ENCODE results near the gene RPS6KA2.
"Not testable (repeated sequence)": the region's sequence is repeated elsewhere in the genome, so short reads cannot be mapped to it uniquely, and the experiment has no call there.

RPS6KA2 gene

DNA sequence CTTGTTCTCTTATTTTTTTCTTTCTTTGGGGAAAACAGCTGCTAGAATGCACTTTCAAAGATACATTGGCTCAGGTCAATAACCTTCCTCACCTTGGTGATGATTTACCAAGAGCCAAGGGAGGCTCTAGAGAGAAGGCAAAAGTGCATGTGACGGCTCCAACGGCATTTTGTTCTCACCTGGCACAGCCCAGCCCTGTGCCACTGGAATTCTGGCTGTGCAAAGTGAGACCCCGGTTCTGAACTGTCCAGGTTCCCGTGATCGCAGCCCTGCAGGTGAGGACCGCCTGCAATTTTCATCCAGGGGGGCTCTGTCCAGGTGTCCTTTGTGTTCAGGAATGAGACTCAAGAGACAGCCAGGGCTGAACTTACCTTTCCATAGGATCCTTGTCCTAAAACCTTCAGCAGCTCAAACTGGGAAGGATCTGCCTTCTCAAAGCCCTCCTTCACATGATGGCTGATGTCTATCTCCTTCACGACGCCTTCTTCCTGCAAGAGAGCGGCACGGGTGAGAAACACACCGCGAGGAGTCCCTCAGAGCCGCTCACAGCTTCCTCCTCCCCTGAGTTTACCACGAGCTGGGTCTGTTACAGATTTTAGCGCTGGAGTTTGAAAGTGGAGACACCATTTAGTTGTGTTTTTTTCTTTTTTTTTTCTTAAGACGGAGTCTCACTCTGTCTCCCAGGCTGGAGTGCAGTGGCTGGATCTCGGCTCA lies 88.6 kb downstream of the RPS6KA2 start:
- Mint-ChIP-seq H3K4me1 (peaks cover 27% of the 10 kb centered on the region), H3K4me3 (no peak overlapping the region), H3K27ac (no peak overlapping the region), H3K27me3 (no peaks in the 10 kb centered on the region), H3K9me3 (no peaks in the 10 kb centered on the region), H3K36me3 (no peaks in the 10 kb centered on the region)

DNA sequence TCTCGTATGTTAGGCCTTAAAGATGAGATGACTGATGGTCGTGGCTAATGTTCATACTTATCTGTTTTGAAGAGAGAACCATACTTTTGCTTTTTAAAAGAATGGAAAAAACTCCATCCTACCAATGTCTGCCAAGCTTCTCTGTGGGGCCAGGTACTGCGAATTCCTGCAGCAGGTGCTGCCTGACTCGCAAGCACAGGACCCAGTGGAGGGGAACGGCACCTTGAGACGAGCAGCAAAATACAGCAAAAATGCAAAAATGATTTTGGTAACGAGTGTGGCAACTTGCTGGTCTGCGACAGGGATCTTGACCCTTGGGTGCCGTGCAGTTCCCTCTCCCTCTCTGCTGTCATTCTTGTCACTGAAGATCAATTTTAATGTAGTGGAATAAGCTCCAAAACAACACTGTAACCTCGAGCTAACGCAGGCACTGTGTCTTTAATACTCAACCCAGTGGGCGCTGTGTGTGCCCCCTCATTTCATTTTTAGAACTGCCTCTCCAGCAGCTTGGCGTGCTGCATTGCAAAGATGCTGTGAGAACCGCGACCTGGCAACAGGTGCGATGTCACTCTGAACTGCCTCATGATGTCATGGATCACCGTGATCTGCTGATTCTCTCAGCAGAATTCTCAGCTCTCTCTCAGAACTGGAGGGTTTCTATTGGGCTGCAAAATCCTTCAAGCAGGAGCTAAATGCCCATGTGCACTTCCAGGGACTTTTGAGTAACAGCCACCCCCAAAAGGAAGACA lies 92.2 kb downstream of the RPS6KA2 start:
- Mint-ChIP-seq H3K4me1 (peaks cover 5% of the 10 kb centered on the region), H3K9me3 (no peaks in the 10 kb centered on the region), H3K36me3 (peaks cover 3% of the 10 kb centered on the region), H3K27me3 (no peaks in the 10 kb centered on the region), H3K4me3 (no peak overlapping the region), H3K27ac (no peak overlapping the region)

DNA sequence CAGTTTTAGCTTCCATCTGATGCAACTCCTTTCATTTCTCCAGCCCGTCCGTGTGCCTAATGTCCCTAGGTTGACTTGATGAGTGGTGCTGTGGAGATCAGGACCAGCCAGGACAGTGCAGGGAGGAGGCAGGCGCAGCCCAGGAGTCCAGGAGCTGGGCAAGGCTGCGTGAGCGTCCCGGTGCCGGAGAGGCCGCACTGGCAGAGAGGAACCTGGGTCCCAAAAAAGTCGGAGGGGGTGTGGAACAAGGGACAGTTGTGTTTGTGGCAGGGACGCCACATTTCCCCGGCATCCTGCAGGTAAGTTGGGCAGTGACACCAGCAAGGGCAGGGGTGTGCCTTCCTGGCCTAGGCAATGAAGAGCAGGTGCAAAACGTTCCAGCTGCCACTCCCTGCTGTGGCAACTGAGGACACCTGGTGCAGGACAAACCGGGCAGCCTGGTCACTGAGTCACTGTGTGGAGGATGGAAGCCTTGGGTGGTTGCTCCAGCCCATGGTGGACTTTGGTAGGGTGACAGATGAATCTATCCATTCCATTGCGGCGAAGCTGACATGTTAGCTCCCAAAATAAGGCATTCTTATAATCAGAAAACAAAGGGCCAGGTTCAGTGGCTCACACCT lies 93.7 kb downstream of the RPS6KA2 start:
- peaks cover 4% of the 10 kb centered on the region for H3K36me3 Mint-ChIP-seq
- H3K4me1 Mint-ChIP-seq = no peaks in the 10 kb centered on the region
- H3K4me3 Mint-ChIP-seq = no peak overlapping the region
- no peaks in the 10 kb centered on the region for H3K27me3 Mint-ChIP-seq
- H3K9me3 Mint-ChIP-seq = no peaks in the 10 kb centered on the region
- no peak overlapping the region for H3K27ac Mint-ChIP-seq

DNA sequence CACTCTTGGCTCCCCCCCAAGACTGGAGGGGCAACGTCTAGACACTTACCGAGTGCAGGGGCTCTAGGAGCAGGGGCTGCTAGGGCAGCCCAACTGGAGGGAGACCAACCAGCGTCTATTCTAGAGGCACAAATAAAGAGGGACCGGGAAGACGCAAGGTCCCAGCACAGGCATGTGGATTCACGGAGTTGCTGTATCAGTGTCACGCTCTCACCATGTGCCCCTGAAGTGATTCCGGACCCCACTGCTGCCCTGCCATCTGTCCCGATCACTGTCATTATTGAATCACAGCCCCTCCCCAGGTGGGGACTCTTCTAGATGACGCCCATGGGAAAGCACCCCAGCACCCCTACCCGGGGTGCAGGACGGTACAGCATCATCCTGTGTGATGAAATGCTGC lies 94.7 kb downstream of the RPS6KA2 start:
- H3K36me3 Mint-ChIP-seq = peaks cover 4% of the 10 kb centered on the region
- no peak overlapping the region for H3K27ac Mint-ChIP-seq
- no peaks in the 10 kb centered on the region for H3K27me3 Mint-ChIP-seq
- H3K9me3 Mint-ChIP-seq = no peaks in the 10 kb centered on the region
- H3K4me1 Mint-ChIP-seq = no peaks in the 10 kb centered on the region
- no peak overlapping the region for H3K4me3 Mint-ChIP-seq

DNA sequence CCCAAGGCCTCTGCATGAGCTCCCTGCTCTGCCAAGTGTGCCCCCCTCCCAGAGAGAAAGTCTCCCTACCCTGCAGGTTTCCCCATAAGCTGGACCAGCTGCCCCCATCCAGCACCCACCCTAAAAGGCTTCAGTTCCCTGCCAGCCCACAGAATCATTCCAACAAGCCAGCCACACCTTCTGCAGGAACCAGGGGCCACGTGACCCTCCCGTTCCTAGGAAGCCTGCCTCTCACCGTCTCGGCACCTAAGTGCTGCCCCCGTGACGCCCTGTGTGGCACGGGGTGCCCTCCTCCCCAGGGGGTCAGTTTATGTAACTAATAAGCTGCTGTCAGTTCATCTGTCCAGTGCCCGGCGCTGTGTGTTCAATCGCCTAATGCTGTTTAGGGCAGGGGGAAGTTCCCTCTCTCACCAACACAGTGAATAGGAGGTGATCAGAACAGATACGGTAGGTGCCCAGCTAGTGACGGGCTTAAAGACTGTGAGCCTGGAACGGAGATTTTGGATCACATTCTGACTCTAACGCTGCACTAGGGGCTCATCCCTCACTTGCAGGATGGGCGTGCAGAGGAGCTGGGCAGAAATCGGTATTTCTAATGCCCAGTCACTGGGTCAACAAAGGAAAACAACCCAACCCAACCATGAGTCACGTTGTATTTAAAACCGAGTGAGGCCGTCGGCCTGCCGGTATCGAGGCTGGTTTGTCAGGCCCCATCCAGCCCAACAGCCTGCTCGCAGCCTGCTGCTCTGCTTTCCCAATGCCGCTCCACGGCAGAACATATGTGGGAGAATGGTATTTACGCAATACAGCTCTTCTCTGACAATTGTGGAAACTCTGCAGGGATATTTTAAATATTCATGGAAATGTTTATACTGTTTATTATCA lies 96.6 kb downstream of the RPS6KA2 start:
- peaks cover 6% of the 10 kb centered on the region for H3K36me3 Mint-ChIP-seq
- no peak overlapping the region for H3K4me3 Mint-ChIP-seq
- H3K27me3 Mint-ChIP-seq = no peaks in the 10 kb centered on the region
- H3K9me3 Mint-ChIP-seq = no peaks in the 10 kb centered on the region
- no peak overlapping the region for H3K27ac Mint-ChIP-seq
- no peaks in the 10 kb centered on the region for H3K4me1 Mint-ChIP-seq

DNA sequence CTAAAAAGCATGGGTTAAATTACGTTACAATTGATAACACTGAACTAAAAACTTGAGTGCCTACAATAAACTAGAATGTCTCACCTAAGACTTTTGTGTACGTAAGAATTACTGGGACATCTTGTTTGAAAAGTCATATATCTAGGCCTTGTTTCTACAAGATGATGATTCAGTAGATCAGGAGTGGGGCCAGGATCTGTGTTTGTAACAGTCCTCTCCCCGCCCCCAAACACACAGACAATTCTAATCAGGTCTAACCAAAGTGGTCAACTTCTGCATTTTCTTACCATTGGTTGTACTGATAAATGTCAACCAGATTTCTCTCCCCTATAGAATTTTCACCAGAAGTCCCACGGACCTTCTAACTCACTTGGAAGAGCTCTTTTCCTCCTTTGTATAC lies 97.5 kb downstream of the RPS6KA2 start:
- H3K36me3 Mint-ChIP-seq = peaks cover 6% of the 10 kb centered on the region
- H3K4me3 Mint-ChIP-seq = no peak overlapping the region
- no peaks in the 10 kb centered on the region for H3K27me3 Mint-ChIP-seq
- no peaks in the 10 kb centered on the region for H3K4me1 Mint-ChIP-seq
- H3K27ac Mint-ChIP-seq = no peak overlapping the region
- H3K9me3 Mint-ChIP-seq = no peaks in the 10 kb centered on the region

DNA sequence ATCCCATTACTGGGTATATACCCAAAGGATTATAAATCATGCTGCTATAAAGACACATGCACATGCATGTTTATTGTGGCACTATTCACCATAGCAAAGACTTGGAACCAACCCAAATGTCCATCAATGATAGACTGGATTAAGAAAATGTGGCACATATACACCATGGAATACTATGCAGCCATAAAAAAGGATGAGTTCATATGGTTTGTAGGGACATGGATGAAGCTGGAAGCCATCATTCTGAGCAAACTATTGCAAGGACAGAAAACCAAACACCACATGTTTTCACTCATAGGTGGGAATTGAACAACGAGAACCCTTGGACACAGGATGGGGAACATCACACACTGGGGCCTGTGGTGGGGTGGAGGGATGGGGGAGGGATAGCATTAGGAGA lies 98.0 kb downstream of the RPS6KA2 start:
- H3K9me3 Mint-ChIP-seq, H3K27ac Mint-ChIP-seq, H3K4me1 Mint-ChIP-seq, H3K27me3 Mint-ChIP-seq, H3K36me3 Mint-ChIP-seq, H3K4me3 Mint-ChIP-seq: not testable (repeated sequence)

DNA sequence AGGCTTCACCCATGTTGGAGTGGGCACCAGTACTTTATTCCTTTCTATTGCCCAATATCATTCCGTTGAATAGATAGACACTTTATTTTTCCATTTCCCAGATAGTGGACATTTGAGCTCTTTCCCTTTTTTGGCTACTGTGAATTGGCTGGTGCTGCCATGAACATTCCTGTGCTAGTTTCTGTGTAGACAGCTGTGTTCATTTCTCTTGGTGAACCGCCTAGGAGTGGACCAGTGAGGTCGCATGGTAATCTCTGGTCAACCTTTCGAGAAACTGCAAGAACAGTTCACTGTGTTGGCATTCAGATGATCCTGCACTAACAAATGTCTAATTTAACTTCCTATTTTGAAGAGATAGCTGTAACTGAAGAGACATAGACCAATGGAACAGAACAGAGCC lies 99.2 kb downstream of the RPS6KA2 start:
- no peaks in the 10 kb centered on the region for H3K9me3 Mint-ChIP-seq
- H3K4me1 Mint-ChIP-seq = no peaks in the 10 kb centered on the region
- H3K27me3 Mint-ChIP-seq = no peaks in the 10 kb centered on the region
- no peak overlapping the region for H3K27ac Mint-ChIP-seq
- peaks cover 4% of the 10 kb centered on the region for H3K36me3 Mint-ChIP-seq
- H3K4me3 Mint-ChIP-seq = no peak overlapping the region

DNA sequence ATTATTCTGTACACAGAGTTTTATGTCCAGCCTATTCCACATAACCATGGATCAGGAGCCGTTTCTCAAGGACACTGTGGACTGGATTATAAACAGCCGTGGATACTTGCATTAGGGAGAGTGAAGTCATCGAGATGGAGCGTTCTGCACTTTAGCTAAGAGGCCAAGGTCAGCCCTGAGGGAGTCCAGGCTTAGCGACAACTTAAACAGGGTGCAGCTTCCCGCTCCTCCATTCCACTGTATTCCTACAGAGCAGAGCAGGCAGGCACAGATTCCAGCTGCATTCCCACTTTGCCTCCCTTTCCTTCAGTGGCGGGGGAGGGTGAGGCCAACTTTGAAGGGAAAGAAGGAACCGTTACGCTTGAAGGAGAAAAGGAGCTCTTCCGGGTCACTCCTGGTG lies 100.1 kb downstream of the RPS6KA2 start:
- H3K27ac Mint-ChIP-seq = no peak overlapping the region
- peaks cover 4% of the 10 kb centered on the region for H3K36me3 Mint-ChIP-seq
- H3K27me3 Mint-ChIP-seq = no peaks in the 10 kb centered on the region
- H3K9me3 Mint-ChIP-seq = no peaks in the 10 kb centered on the region
- H3K4me3 Mint-ChIP-seq = no peak overlapping the region
- no peaks in the 10 kb centered on the region for H3K4me1 Mint-ChIP-seq

DNA sequence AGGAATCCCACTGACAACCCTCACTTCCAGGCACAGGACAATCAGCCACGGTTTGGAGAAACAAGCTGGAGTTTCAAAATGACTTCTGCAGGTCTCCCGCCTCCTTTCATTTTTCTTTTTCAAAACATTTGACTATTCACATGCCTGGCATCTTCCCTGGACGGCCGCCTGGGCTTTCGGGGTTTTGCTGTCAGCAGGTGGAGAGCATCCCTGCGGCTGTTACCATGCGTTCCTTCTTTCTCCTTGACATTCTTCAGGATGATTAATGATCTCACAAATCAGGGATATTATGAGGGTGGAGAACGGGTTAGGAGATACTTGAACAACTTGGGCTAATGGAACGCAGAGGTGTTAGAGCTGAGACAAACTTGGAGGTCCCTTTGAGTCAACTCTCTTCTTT lies 101.5 kb downstream of the RPS6KA2 start:
- no peak overlapping the region for H3K27ac Mint-ChIP-seq
- no peaks in the 10 kb centered on the region for H3K9me3 Mint-ChIP-seq
- peaks cover 6% of the 10 kb centered on the region for H3K36me3 Mint-ChIP-seq
- H3K4me3 Mint-ChIP-seq = no peak overlapping the region
- no peaks in the 10 kb centered on the region for H3K27me3 Mint-ChIP-seq
- H3K4me1 Mint-ChIP-seq = no peaks in the 10 kb centered on the region

DNA sequence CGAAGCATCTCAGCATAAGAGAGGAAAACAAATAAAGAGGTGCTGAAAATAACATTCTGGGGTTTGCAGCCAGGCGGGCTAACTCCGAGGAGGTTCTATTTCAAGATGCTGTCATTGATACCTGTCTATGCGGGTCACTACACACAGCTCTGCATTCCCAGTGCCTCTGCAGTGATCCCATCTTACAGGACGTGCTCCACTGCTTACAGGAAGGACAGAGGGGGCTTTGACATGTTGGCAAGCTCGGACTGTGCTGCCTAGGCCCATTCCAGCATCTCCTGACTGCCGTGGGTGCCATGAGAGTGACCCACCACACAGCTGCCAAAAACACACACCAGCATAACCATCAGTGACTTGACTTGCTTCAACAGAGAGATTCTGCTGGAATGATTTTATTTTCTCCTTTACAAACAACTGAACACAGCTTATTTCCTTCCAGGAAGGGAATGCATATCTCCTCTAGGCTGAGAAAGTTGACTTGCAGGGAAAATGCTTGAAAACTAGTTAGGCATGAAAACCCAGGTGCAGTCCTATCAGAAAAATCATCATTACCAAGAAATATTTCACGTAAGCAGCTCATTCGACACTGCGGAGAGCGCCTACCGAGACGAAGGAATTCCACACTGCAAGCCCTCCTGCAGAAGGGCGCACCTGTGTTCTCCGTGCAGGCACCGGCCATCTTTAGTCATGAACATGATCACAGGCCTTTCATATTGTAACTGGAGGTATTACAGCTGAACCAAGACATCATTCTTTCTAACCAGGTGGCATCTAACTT lies 103.1 kb downstream of the RPS6KA2 start:
- peaks cover 7% of the 10 kb centered on the region for H3K36me3 Mint-ChIP-seq
- no peak overlapping the region for H3K4me3 Mint-ChIP-seq
- no peaks in the 10 kb centered on the region for H3K9me3 Mint-ChIP-seq
- no peaks in the 10 kb centered on the region for H3K27me3 Mint-ChIP-seq
- H3K27ac Mint-ChIP-seq = no peak overlapping the region
- H3K4me1 Mint-ChIP-seq = no peaks in the 10 kb centered on the region

DNA sequence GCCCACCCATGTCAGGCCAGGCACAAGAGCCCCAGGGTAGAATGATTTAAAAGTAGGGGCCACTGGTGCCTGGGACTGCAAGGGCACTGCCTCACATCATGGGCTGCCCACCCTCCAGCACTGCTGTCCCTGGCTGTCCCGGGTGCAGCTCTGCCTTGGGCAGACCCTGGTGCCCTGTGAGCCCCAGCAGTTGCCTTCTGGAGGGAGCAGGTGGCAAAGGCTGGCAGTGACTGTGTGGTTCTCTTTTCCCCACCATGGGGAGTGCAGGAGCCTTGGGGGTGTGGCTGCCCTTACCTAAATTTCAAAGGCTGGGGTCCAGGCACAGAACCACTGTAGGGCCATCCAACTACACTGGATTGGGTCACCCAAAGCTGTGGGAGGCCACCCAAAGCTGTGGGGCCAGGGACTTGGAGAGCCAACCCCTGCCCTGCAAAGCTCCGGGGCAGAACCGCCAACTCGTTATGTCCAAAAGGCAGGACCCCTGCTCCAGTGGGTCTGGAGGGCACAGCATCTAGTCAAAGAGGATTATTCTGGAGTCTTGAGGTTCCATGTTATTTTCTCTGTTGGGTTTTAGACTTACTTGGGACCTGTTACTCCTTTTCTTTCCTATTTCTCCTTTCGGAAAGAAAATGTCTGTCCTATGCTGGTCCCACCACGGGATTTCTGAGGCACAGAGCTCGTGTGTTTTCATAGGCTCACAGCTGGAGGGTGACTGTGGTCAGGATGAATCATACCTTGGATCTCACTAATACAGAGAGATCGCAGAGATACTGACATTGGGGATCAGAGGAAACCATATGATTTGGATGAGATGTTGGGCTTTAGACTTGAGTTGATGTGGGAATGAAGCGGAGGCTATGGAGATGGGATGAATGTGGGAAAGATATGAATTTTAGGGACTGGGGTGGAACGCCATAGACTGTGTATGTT lies 105.9 kb downstream of the RPS6KA2 start:
- H3K9me3 Mint-ChIP-seq = no peaks in the 10 kb centered on the region
- peaks cover 8% of the 10 kb centered on the region for H3K36me3 Mint-ChIP-seq
- H3K27me3 Mint-ChIP-seq = no peaks in the 10 kb centered on the region
- H3K4me3 Mint-ChIP-seq = no peak overlapping the region
- no peak overlapping the region for H3K27ac Mint-ChIP-seq
- H3K4me1 Mint-ChIP-seq = peaks cover under 1% of the 10 kb centered on the region

DNA sequence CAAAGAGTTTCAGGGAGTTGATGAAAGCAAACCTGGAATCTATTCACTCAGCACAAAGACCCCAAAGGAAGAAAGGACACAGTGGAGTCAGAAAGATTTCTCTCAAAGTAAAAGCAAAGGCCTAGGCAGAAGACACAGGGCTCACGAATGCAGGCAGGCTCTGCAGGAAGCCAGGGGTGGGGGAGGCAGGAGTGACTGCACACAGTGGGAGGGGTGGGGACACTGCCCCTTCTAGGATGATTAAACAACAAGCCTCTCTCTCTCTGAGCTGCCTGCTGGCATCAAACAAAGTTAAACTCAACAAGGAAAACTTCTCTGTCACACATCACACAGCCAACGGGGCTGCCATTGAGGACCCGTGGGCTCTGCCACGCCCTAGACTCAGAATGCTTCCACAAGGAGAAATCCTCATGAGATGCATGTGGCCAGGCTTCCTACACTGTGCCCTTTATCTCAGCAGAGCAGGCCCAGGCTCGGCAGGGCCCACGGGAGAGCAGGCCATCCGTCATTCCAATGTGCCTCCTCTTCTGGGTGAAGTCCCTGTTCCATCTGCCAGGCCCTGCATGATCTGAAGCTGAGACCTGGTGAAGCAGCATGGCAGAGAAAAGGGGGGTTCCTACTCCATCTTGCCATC lies 110.7 kb downstream of the RPS6KA2 start:
- peaks cover 18% of the 10 kb centered on the region for H3K4me1 Mint-ChIP-seq
- no peaks in the 10 kb centered on the region for H3K9me3 Mint-ChIP-seq
- H3K27me3 Mint-ChIP-seq = no peaks in the 10 kb centered on the region
- no peak overlapping the region for H3K4me3 Mint-ChIP-seq
- H3K36me3 Mint-ChIP-seq = peaks cover 6% of the 10 kb centered on the region
- H3K27ac Mint-ChIP-seq = no peak overlapping the region
